Measurements from ENCODE around the gene PFDN1.

The PFDN1 gene

GRCh38 chr5:140196115-140196814 lies 106.6 kb downstream of the PFDN1 start:
- Mint-ChIP-seq H3K4me3 (no peak overlapping the region), H3K4me1 (ENCODE audit: low read depth) (no peaks in the 10 kb centered on the region)

More at GRCh38 chr5:140196115-140196814, 106.6 kb downstream of the PFDN1 start:
- no peak overlapping the region for H3K27ac Mint-ChIP-seq
- H3K36me3 Mint-ChIP-seq (ENCODE audit: low read depth) = peaks cover 16% of the 10 kb centered on the region
- no peaks in the 10 kb centered on the region for H3K9me3 Mint-ChIP-seq
- no peak for DNase-seq
- no peaks in the 10 kb centered on the region for H3K27me3 Mint-ChIP-seq

Measured in activated T-cell treated with anti-CD3 and anti-CD28 coated beads, Interleukin-2, amount 50 U/mL, for 24 hours (primary cell).